ENCODE results near the gene ZNF436. TPM values are rescaled to one million over a fixed set of nuclear protein-coding genes. Genes with fewer than 3 reads are reported as not detected.

ZNF436 gene
- total and polyA plus RNA-seq, 9 of the 15 experiments (the other 6 are each of a cell fraction or from before 2014, with no cell fraction given) = 2.1 to 11.3 (median 6.8) TPM

DNA sequence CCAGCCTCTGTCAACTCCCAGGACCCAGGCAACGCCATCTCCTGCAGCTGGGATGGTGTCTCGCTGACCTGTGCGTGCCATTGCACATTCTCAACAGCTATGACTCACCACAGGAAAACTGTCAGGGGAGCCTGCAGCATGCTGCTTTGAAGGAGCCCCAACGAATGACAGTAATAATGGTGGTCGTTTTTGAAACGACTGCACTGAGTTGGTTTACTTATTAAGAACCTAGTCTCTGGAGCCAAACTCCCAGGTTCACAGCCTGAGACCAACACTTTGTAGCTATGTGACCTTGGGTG, 33.4 kb upstream of the ZNF436 start (continued):
- TF ChIP-seq, protein P1, sequence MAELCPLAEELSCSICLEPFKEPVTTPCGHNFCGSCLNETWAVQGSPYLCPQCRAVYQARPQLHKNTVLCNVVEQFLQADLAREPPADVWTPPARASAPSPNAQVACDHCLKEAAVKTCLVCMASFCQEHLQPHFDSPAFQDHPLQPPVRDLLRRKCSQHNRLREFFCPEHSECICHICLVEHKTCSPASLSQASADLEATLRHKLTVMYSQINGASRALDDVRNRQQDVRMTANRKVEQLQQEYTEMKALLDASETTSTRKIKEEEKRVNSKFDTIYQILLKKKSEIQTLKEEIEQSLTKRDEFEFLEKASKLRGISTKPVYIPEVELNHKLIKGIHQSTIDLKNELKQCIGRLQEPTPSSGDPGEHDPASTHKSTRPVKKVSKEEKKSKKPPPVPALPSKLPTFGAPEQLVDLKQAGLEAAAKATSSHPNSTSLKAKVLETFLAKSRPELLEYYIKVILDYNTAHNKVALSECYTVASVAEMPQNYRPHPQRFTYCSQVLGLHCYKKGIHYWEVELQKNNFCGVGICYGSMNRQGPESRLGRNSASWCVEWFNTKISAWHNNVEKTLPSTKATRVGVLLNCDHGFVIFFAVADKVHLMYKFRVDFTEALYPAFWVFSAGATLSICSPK (IDR thresholded peaks at IDR 0.05; ENCODE audit: borderline replicate concordance) = no peak
- TF ChIP-seq SNIP1 (IDR thresholded peaks at IDR 0.05; ENCODE audit: low read depth) (no peak), ZNF165 (CRISPR knock-in tag; IDR thresholded peaks at IDR 0.05; ENCODE audit: borderline replicate concordance) (no peak), MEIS2 (IDR thresholded peaks at IDR 0.05; ENCODE audit: partially characterized antibody) (peak; percentile 24), ZNF140 (CRISPR knock-in tag; IDR thresholded peaks at IDR 0.05) (no peak), NUFIP1 (IDR thresholded peaks at IDR 0.05; ENCODE audit: partially characterized antibody) (no peak), CBFA2T3 (IDR thresholded peaks at IDR 0.05) (0 out of 2 replicates have a peak, but pooled peaks have one; percentile 2), JUN (IDR thresholded peaks at IDR 0.05; ENCODE audit: borderline replicate concordance, low read depth, low read length) (peak; percentile 77; the same call in 1 of the 2 replicates), JUN (CRISPR knock-in tag; IDR thresholded peaks at IDR 0.05; ENCODE audit: borderline replicate concordance) (no peak), CBX1 (IDR thresholded peaks at IDR 0.05; ENCODE audit: low read depth) (no peak), SRSF9 (IDR thresholded peaks at IDR 0.05; ENCODE audit: borderline replicate concordance, low read depth, low read length) (no peak), U2AF1 (optimal IDR thresholded peaks at IDR 0.05; ENCODE audit: low read depth, low read length) (no peak), TCF3 (CRISPR knock-in tag; IDR thresholded peaks at IDR 0.05) (no peak)
- TF ChIP-seq, protein P2, sequence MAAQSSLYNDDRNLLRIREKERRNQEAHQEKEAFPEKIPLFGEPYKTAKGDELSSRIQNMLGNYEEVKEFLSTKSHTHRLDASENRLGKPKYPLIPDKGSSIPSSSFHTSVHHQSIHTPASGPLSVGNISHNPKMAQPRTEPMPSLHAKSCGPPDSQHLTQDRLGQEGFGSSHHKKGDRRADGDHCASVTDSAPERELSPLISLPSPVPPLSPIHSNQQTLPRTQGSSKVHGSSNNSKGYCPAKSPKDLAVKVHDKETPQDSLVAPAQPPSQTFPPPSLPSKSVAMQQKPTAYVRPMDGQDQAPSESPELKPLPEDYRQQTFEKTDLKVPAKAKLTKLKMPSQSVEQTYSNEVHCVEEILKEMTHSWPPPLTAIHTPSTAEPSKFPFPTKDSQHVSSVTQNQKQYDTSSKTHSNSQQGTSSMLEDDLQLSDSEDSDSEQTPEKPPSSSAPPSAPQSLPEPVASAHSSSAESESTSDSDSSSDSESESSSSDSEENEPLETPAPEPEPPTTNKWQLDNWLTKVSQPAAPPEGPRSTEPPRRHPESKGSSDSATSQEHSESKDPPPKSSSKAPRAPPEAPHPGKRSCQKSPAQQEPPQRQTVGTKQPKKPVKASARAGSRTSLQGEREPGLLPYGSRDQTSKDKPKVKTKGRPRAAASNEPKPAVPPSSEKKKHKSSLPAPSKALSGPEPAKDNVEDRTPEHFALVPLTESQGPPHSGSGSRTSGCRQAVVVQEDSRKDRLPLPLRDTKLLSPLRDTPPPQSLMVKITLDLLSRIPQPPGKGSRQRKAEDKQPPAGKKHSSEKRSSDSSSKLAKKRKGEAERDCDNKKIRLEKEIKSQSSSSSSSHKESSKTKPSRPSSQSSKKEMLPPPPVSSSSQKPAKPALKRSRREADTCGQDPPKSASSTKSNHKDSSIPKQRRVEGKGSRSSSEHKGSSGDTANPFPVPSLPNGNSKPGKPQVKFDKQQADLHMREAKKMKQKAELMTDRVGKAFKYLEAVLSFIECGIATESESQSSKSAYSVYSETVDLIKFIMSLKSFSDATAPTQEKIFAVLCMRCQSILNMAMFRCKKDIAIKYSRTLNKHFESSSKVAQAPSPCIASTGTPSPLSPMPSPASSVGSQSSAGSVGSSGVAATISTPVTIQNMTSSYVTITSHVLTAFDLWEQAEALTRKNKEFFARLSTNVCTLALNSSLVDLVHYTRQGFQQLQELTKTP (IDR thresholded peaks at IDR 0.05; ENCODE audit: low read depth in 1 of 2, partially characterized antibody in 2 of 2) = no peak
- TF ChIP-seq, protein P3, sequence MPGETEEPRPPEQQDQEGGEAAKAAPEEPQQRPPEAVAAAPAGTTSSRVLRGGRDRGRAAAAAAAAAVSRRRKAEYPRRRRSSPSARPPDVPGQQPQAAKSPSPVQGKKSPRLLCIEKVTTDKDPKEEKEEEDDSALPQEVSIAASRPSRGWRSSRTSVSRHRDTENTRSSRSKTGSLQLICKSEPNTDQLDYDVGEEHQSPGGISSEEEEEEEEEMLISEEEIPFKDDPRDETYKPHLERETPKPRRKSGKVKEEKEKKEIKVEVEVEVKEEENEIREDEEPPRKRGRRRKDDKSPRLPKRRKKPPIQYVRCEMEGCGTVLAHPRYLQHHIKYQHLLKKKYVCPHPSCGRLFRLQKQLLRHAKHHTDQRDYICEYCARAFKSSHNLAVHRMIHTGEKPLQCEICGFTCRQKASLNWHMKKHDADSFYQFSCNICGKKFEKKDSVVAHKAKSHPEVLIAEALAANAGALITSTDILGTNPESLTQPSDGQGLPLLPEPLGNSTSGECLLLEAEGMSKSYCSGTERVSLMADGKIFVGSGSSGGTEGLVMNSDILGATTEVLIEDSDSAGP (CRISPR knock-in tag; IDR thresholded peaks at IDR 0.05) = no peak
- TF ChIP-seq, protein P4, sequence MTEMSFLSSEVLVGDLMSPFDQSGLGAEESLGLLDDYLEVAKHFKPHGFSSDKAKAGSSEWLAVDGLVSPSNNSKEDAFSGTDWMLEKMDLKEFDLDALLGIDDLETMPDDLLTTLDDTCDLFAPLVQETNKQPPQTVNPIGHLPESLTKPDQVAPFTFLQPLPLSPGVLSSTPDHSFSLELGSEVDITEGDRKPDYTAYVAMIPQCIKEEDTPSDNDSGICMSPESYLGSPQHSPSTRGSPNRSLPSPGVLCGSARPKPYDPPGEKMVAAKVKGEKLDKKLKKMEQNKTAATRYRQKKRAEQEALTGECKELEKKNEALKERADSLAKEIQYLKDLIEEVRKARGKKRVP (CRISPR knock-in tag; IDR thresholded peaks at IDR 0.05) = no peak
- TF ChIP-seq, protein P5, sequence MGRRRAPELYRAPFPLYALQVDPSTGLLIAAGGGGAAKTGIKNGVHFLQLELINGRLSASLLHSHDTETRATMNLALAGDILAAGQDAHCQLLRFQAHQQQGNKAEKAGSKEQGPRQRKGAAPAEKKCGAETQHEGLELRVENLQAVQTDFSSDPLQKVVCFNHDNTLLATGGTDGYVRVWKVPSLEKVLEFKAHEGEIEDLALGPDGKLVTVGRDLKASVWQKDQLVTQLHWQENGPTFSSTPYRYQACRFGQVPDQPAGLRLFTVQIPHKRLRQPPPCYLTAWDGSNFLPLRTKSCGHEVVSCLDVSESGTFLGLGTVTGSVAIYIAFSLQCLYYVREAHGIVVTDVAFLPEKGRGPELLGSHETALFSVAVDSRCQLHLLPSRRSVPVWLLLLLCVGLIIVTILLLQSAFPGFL (CRISPR knock-in tag; IDR thresholded peaks at IDR 0.05) = no peak
